ENCODE measurements around the gene ADGRG3.
"Not testable (repeated sequence)": the region's sequence is repeated elsewhere in the genome, so short reads cannot be mapped to it uniquely, and the experiment has no call there.

The ADGRG3 gene

DNA sequence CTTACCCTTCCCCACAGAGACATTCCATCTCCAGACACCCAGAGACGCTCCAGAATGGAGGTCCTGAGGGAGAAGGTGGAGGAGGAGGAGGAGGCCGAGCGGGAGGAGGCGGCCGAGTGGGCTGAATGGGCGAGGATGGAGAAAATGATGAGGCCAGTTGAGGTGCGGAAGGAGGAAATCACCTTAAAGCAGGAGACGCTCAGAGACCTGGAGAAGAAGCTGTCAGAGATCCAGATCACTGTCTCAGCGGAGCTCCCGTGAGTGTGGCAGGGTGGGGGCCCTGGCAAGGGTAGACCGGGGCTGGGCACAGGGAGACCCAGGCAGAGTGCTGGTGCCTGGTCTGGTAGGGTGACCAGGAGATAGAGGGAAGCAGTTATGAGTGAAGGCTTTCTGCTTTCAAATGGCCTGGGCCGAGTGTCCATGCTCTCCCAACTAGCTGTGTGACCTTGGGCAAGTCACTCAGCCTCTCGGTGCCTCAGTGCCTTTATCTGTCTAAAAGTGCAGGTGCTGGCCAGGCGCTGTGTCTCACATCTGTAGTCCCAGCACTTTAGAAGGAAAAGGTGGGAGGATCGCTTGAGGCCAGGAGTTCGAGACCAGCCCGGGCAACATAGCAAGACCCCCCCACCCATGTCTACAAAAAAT lies 29.9 kb downstream of the ADGRG3 start:
- no peak for DNase-seq

GRCh38 chr16:57698812-57699405 lies 30.8 kb downstream of the ADGRG3 start:
- no peak for DNase-seq

DNA sequence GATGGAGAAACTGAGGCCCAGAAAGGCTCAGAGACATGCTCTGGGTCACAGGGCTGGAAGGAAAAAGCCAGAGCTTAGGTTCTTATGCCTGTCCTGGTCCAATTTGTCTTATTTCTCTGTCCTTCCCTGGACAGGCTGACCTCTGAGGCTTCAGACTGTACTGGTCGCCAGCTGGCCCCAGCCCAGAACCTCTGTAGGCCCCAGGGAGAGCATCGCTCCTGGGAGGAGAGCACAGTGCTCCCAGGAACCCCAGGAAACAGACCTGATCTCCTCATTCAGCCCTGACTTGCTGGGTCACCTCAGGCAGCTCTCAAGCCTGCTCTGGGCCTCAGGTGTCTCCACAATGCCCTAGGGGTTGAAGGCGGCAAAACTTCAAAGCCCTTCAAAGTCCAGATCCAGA lies 31.4 kb downstream of the ADGRG3 start:
- DNase-seq = no peak

DNA sequence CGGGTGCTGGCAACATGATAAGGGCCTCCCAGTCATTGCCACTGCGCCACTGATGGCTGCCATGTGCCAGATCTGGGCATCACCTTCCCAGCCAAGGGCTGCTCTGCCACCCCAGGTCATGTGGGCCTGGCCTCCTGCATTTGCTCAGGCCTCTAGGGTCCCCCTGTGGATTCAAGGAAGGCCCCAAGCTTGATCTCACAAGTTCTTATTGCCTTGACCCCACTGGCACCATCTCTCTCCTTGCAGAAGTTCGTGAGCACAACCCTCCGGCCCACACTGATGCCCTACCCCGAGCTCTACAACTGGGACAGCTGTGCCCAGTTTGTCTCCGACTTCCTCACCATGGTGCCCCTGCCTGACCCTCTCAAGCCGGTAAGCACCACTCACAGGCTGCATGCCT lies 31.8 kb downstream of the ADGRG3 start:
- no peak for DNase-seq

DNA sequence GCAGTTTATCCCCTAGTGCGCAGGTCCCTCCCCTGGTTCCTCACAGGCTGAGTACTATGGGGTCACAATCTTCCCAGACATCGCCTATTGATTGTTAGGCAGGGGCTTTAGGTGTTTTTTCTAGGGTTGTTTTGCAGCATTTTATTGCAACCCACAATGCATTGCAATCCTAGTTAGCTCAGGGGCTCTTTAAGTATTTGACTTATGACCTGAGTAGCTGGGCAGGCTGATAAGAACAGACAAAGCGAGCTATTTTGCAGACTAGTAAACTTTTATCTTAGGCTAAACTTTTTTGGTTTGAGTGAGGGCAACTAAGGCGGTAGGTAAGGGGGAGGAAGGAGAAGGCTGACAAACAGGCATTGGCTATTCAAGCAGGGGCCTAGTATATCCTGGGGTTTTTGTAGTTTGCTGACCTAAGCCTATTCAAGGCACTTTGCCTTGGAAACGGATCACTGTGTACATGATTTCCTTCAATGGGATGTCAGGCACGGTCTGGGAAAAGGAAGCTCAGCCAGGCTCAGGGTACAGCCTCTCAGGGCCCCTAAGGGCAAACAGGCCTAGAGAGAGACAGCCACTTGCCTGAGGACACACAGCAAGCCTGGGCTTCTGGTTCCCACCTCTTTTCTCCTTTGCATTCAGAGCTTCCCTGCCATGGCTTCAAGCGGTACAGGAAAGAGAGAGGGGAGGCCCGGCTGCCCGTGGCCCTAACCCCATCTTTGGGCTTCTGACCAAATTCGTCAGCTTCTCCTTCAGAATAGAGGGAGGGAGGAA lies 32.9 kb downstream of the ADGRG3 start:
- DNase-seq = no peak

DNA sequence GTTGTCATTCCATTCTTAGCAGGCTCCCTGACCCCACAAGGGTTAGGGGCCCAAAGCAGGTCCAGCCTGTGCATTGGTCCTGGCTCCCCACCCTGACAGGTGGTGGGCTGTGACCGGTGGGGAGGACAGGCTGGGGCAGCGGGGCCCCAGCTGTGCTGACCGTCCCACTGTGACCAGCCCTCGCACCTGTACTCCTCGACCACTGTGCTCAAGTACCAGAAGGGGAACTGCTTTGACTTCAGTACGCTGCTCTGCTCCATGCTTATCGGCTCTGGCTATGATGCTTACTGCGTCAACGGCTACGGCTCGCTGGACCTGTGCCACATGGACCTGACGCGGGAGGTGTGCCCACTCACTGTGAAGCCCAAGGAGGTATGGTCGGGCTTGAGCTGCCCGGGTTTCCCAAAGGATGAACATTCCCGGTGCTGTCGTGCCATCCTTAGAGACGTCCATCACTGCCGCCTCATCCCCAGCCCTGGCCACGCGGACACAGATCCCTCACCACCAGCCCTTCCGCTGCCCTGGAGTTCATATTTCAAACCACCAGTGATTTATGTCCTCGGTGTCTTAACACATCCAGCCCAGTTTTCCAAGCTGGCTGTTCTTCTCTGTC lies 33.8 kb downstream of the ADGRG3 start:
- DNase-seq = no peak

DNA sequence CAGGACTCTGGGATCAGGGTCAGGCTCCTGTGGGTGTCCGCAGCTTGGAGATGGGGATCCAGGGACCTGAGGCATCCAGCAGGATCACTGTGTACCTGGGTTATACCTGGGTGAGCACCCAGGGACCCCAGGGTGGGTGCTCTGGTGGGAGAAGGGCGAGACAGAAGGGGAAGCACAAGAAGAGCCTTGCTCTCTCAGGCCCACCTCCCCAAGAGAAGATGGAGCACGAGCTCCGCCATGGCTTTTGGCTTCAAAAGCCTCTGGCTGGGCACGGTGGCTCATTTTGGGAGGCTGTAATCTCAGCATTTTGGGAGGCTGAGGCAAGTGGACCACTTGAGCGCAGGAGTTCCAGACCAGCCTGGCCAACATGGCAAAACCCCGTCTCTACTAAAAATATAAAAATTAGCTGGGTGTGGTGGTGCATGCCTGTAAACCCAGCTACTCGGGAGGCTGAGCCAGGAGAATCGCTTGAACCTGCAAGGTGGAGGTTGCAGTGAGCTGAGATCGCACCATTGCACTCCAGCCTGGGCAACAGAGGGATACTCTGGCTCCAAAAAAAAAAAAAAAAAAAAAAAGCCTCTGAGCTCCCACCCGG lies 35.4 kb downstream of the ADGRG3 start:
- DNase-seq = no peak

DNA sequence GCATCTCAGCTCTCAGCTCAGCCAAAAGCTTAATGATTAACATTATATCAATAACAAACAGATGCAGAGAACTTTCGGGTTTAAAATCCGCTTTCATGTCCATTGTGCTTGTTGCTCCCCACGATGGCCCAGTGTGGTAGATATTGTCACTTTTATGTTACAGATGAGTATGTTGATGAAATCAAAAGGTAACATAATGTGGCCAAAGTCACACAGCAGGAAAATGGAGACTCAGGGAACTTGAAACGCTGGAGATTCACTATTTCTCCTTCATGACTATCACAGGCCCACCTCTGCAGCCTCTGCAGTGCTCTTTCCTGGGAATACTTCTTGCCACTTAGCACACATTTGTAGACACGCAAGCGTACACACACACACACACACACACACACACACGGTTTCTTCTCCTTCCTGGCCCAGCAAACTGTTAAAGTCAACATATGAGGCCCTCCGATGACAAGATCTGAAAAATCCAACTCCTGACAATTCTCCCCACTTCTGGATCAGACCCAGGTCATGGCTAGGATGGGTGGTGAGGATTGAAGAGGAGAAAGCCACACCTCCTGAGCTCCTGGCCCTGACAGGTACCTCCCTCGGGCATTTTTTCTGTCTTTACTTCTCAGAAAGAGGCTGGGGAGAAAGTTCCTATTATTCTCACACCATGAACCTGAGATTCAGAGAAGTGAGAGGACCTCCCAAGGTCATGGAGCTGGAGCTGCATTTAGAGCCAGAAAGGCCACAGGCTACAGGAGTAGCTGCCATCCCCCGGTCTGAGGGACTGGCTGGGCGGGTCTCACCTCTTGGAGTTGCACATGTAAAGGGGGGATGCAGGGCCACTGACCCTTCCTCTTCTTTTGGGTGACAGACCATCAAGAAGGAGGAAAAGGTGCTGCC lies 36.2 kb downstream of the ADGRG3 start:
- no peak for DNase-seq

DNA sequence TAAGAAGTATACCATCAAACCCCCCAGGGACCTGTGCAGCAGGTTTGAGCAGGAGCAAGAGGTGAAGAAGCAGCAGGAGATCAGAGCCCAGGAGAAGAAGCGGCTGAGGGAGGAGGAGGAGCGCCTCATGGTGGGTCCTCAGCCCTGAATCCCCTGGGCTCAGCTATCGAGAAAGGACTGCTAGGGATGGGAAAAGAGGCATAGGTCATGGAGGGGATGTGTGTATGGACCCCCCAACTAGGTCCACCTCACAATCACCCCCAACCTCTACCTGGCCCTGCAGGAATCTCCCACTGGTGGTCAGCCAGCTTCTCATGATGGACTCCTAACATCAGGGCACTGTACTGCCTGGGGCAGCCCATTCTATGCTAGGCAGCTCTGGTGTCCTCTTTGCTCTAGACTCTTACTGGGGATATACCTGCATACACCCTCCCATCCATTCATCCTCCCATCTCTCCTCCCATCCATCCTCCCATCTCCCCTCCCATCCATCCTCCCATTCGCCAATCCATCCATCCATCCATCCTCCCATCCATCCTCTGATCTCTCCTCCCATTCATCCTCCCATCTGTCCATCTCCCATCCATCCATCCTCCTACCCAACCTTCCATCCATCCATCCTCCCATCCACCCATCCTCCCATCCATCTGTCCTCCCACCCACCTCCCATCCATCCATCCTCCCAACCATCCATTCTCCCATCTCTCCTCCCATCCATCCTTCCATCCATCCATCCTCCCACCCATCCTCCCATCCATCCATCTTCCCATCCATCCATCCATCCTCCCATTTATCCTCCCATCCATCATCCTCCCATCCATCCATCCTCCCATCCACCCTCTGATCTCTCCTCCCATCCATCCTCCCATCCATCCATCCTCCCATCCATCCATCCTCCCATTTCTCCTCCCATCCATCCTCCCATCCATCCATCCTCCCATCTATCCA lies 37.1 kb downstream of the ADGRG3 start:
- DNase-seq = no peak

DNA sequence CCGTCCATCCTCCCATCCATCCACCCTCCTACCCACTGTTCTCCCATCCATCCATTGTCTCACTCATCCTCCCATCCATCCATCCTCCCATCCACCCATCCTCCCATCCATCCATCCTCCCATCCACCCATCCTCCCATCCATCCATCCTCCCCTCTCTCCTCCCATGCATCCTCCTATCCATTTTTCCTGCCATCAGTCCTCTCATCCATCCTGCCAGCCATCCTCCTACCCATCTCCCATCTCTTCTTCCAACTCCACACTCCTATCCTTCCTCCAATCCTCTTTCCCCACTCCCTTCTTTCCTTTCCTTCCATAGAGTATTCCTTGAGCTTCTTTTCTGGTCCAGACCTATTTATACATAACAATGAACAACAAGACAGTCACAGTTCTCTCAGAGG lies 38.6 kb downstream of the ADGRG3 start:
- DNase-seq = no peak

- no peak for DNase-seq
Observed at GRCh38 chr16:57707331-57707730, 39.2 kb downstream of the ADGRG3 start.

DNA sequence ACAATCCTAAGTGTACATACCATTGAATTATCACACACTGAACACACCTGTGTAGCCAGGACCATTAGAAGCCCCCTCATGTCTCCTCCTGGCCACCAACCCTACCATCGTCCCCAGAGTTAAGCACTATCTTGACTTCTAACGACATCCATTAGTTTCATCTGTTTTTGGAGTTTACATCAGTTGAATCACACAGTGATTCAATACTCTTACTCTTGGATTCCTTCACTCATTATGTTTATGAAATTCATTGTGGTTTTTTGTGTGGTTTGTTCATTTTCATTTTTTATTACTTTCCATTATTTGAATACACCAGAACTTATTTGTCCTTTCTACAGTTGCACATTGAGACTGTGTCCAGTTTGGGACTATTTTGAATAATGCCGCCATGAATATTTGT lies 40.1 kb downstream of the ADGRG3 start:
- DNase-seq = no peak

DNA sequence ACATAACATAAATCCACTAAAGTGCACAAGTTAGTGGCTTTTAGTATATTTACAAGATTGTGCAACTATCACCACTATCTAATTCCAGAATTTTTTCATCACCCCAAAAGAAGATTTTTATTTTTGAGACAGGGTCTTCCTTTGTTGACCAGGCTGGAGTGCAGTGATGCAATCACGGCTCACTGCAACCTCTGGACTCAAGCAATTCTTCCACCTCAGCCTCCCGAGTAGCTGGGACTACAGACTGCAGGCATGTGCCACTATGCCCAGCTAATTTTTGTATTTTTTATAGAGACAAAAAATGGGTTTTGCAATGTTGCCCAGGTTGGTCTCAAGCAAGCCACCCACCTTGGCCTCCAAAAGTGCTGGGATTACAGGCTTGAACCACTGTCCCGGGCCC lies 41.6 kb downstream of the ADGRG3 start:
- no peak for DNase-seq

DNA sequence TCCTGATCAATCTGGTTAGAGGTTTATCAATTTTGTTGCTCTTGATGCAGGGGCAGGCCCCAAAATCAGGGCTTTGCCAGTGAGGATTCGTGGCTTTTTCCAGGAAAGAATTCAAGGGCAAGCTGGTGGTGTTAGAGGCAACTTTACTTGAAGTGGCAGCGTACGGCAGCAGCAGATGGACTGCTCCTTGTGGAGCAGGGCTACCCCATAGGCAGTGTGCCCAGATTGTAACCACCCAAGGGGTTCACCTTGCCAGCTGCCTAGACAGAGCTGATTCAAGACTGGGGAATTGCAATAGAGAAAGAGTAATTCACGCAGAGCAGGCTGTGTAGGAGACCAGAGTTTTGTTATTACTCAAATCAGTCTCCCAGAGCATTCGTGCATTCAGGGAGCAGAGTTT lies 43.2 kb downstream of the ADGRG3 start:
- no peak for DNase-seq

DNA sequence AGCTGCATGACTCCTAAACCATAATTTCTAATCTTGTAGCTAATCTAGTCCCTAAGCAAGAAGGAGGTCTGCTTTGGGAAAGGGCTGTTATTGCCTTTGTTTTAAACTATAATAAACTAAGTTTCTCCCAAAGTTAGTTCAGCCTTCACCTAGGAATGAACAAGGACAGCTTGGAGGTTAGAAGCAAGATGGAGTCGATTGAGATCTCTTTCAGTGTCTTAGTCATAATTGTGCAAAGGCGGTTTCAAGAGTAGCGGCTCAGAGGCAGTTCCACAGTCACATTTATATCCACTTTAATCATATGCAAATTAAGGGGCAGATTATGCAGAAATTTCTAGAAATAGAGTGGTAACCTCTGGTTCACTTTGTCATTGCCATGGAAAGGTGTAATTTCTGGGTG lies 43.9 kb downstream of the ADGRG3 start:
- no peak for DNase-seq

- not testable (repeated sequence) for DNase-seq
Observed at GRCh38 chr16:57712569-57712968, 44.5 kb downstream of the ADGRG3 start.

- no peak for DNase-seq
Observed at GRCh38 chr16:57713596-57713995, 45.5 kb downstream of the ADGRG3 start.

DNA sequence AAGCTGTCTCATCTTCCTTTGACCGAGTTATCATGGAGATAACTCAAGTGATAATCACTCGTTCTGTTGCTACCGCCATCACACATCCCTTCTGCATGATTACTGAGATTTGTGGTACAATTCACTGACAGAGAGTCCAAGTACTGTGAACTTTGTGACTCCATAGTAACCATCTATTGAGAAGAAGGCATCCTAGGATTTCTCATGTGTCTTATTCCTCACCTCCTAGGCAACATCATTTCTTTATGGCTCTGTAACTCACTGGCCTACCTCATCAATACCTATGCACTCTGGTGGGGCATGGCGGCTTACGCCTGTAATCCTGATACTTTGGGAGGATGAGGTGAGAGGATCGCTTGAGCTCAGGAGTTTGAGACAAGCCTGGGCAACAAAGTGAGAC lies 45.9 kb downstream of the ADGRG3 start:
- DNase-seq = no peak

DNA sequence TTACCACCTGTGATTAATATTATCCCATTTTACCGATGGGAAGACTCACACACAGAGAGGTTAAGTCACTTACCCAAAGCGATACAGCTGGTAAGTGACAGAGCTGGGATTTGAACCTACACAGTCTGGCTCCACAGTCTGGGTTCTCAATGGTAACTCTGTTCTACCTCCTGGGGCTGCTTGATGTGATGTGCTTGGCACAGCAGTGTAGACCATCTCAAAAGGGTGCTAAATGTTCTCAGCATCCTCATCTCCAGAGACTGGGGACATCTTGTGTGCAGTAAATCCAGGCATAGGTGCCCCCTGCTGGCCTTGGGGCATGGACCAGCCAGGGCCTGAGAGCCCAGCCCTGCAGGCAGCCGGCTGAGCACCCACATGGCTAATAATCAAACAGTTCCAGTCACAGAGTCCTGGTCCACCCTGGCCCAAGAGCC lies 52.1 kb downstream of the ADGRG3 start:
- DNase-seq = no peak

- no peak for DNase-seq
Observed at GRCh38 chr16:57721356-57722209, 53.5 kb downstream of the ADGRG3 start.
